Measurements from ENCODE around the gene LGALS3BP.

Gene LGALS3BP

GRCh38 chr17:78921437-78921971 lies 58.2 kb downstream of the LGALS3BP start:
- in situ Hi-C loops (cut with HindIII; ENCODE audit: low sequenced_read_pairs): no loop called here
